ENCODE measurements around the gene INKA1.
"Not testable (repeated sequence)": the region's sequence is repeated elsewhere in the genome, so short reads cannot be mapped to it uniquely, and the experiment has no call there.

Gene INKA1

DNA sequence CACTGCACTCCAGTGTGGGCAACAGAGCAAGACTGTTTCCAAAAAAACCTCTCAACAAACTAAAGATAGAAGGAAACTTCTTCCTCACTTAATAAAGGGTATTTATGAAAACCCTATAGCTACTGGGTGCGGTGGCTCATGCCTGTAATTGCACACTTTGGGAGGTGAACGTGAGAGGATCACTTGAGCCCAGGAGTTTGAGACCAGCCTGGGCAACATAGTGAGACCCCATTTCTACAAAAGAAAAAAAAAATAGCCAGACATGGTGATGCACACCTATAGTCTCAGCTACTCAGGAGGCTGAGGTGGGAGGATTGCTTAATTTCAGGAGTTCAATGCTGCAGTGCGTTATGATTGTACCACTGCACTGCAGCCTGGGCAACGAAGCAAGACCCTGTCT is 39.1 kb upstream of the INKA1 start:
- no peak overlapping the region for H3K4me3 ChIP-seq (replicated peaks in 1 of 2; ENCODE audit: low read depth in 2 of 2, low read length in 2 of 2)
- DNase-seq (ENCODE audit: low read depth in 2 of 2) = no peak
- no peak for TF ChIP-seq CTCF (IDR thresholded peaks at IDR 0.05; ENCODE audit: low read depth, low read length)

GRCh38 chr3:49769286-49769915 is 33.7 kb upstream of the INKA1 start:
- peak in 1 of 2 donors; percentile 29 for DNase-seq (ENCODE audit: low read depth in 2 of 2)
- TF ChIP-seq CTCF (IDR thresholded peaks at IDR 0.05; ENCODE audit: low read depth, low read length) = no peak
- H3K4me3 ChIP-seq (replicated peaks in 1 of 2; ENCODE audit: low read depth in 2 of 2, low read length in 2 of 2) = no peak overlapping the region

- no peak overlapping the region for H3K4me3 ChIP-seq (replicated peaks in 1 of 2; ENCODE audit: low read depth in 2 of 2, low read length in 2 of 2)
- DNase-seq (ENCODE audit: low read depth in 2 of 2) = no peak
- no peak for TF ChIP-seq CTCF (IDR thresholded peaks at IDR 0.05; ENCODE audit: low read depth, low read length)
Measured at GRCh38 chr3:49769926-49770325, 33.1 kb upstream of the INKA1 start.

DNA sequence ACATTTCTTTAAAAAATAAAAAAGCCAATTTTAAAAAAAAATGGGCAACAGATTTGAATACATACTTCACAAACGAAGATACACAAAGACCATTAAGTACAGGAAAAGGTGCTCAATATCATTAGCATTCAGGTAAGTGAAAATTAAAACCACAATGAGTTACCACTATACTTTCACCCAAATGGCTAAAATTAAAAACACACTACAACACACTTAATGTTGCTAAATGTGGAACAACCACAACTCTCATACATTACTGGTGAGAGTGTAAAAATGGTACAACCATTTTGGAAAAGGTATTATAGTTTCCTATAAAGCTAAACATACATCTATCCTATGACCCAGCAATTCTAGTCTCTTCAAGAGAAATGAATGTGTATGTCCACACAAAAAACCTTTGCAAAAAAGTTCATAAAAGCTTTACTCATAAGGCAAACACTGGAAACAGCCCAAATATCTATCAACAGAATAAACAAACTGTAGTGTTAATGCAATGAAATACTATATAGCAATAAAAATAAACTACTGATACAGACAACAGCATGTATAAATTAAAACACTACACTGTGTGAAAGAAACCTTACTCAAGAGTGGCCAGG is 31.6 kb upstream of the INKA1 start:
- H3K4me3 ChIP-seq (replicated peaks in 1 of 2; ENCODE audit: low read depth in 2 of 2, low read length in 2 of 2) = no peak overlapping the region
- DNase-seq (ENCODE audit: low read depth in 2 of 2) = no peak
- TF ChIP-seq CTCF (IDR thresholded peaks at IDR 0.05; ENCODE audit: low read depth, low read length) = no peak

DNA sequence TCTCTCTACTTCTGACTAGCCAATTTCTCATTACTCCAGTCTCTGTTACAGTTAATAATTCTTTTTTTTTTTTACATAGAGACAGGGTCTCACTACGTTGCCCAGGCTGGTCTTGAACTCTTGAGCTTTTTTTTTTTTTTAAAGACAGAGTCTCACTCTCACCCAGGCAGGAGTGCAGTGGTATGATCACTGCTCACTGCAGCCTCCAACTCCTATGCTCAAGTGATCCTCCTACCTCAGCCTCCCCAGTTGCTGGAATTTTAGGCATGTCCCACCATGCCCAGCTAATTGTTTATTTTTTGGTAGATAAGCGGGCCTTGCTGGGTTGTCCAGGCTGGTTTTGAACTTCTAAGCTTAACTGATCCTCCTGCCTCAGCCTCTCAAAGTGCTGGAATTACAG is 30.4 kb upstream of the INKA1 start:
- no peak for TF ChIP-seq CTCF (IDR thresholded peaks at IDR 0.05; ENCODE audit: low read depth, low read length)
- no peak overlapping the region for H3K4me3 ChIP-seq (replicated peaks in 1 of 2; ENCODE audit: low read depth in 2 of 2, low read length in 2 of 2)
- no peak for DNase-seq (ENCODE audit: low read depth in 2 of 2)

DNA sequence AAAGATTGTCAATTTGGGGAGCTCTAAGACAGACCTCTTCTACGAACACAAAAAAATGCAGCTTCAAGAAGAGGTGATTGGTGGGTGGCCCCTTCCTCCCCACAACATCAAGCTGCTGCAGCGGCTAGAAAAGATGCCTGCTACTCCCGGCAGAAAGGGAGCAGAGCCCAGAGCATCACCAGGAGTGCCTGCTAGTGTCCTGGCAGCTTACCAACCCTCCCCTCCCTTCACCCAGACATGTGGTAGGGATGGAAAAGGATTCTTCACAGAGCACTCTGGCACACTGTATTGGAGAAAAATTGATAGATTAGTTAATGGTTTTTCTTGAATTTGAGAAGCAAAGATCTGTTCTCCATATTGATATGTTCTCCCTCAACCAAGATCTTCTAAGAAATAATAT is 27.5 kb upstream of the INKA1 start:
- no peak for DNase-seq (ENCODE audit: low read depth in 2 of 2)
- no peak for TF ChIP-seq CTCF (IDR thresholded peaks at IDR 0.05; ENCODE audit: low read depth, low read length)
- H3K4me3 ChIP-seq (replicated peaks in 1 of 2; ENCODE audit: low read depth in 2 of 2, low read length in 2 of 2) = no peak overlapping the region

DNA sequence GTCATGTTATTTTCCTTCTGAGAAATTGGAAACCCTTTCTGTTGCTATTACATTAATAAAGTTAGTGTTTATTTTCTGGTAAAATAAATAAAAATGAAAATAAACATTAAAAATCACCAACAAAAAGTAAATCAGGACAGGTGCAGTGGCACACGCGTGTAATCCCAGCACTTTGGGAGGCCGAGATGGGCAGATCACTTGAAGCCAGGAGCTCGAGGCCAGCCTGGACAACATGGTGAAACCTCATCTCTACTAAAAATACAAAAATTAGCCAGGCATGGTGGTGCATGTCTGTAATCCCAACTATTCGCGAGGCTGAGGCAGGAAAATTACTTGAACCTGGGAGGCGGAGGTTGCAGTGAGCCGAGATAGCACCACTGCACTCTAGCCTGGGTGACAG is 27.0 kb upstream of the INKA1 start:
- not testable (repeated sequence) for H3K4me3 ChIP-seq (replicated peaks in 1 of 2; ENCODE audit: low read depth in 2 of 2, low read length in 2 of 2)

More for the DNA sequence above, 27.0 kb upstream of the INKA1 start:
- DNase-seq (ENCODE audit: low read depth in 2 of 2) = not testable (repeated sequence)

Measured in cardiac fibroblast (primary cell).